HepG2 (cell line): ENCODE results near the gene EPO. TPM values are rescaled to one million over a fixed set of nuclear protein-coding genes. Genes with fewer than 3 reads are reported as not detected.

Experiments used
- AKAP8 ChIP-seq: sonication (generic); formaldehyde crosslinking; IDR thresholded peaks from 2 replicates; pipeline ENCODE4 v1.5.1; 2020; ENCODE audit warnings: mild to moderate bottlenecking, missing genetic modification reagents
- ASH2L ChIP-seq: fragments of 300-600, 200-600 bp; sonication (generic); IDR thresholded peaks from 2 replicates; pipeline ENCODE4 v1.7.0; 2017; ENCODE audit warnings: low read depth, mild to moderate bottlenecking, moderate library complexity, mixed read lengths, low read length; ENCODE audit not compliant: insufficient read length
- GZF1 ChIP-seq: sonication (generic); formaldehyde crosslinking; IDR thresholded peaks from 2 replicates; pipeline ENCODE4 v1.5.1; 2020; ENCODE audit warnings: mild to moderate bottlenecking, missing genetic modification reagents
- HOXA3 ChIP-seq: sonication (generic); formaldehyde crosslinking; IDR thresholded peaks from 2 replicates; pipeline ENCODE4 v1.5.0; 2020; ENCODE audit warnings: missing genetic modification reagents
- JUND ChIP-seq: sonication (generic); formaldehyde crosslinking; IDR thresholded peaks from 2 replicates; pipeline ENCODE4 v1.8.0; 2022; ENCODE audit warnings: mild to moderate bottlenecking, missing genetic modification reagents
- LCORL ChIP-seq, 2 experiments: fragments of 450-650 bp in 1 of 2; sonication (generic) in 1 of 2; formaldehyde crosslinking in 1 of 2; IDR thresholded peaks; 2 replicates each; pipeline versions ENCODE4 v1.5.0 to v1.6.1; 2017 to 2020; ENCODE audit warnings: antibody characterized with exemption in 1 of 2, missing genetic modification reagents in 1 of 2
- MAX ChIP-seq: IDR thresholded peaks from 2 replicates; pipeline ENCODE4 v1.6.1; 2012; ENCODE audit warnings: inconsistent platforms
- MAZ ChIP-seq, 2 experiments: sonication (generic) in 1 of 2; formaldehyde crosslinking in 1 of 2; IDR thresholded peaks; 2 replicates each; pipeline versions ENCODE4 v1.5.0 to v1.6.1; 2012 to 2020; ENCODE audit warnings: low read depth in 2 of 2, mild to moderate bottlenecking in 2 of 2, borderline replicate concordance in 1 of 2, improper control_type of control experiment in 1 of 2, low read length in 1 of 2, missing genetic modification reagents in 1 of 2, moderate library complexity in 1 of 2
- MED1 ChIP-seq: sonication (generic); formaldehyde crosslinking; IDR thresholded peaks from 2 replicates; pipeline ENCODE4 v1.4.0; 2020; ENCODE audit warnings: missing genetic modification reagents
- MXD1 ChIP-seq: sonication (generic); formaldehyde crosslinking; IDR thresholded peaks from 2 replicates; pipeline ENCODE4 v1.4.0; 2020; ENCODE audit warnings: mild to moderate bottlenecking, missing genetic modification reagents
- NFYB ChIP-seq: sonication (generic); formaldehyde crosslinking; IDR thresholded peaks from 2 replicates; pipeline ENCODE4 v1.4.0; 2020; ENCODE audit warnings: missing genetic modification reagents
- PATZ1 ChIP-seq: sonication (generic); formaldehyde crosslinking; IDR thresholded peaks from 2 replicates; pipeline ENCODE4 v1.4.0; 2020; ENCODE audit warnings: missing genetic modification reagents
- SMAD1 ChIP-seq: sonication (generic); formaldehyde crosslinking; IDR thresholded peaks from 2 replicates; pipeline ENCODE4 v1.4.0; 2020; ENCODE audit warnings: missing genetic modification reagents, low read depth, mild to moderate bottlenecking, borderline replicate concordance
- SMYD3 ChIP-seq: sonication (generic); formaldehyde crosslinking; IDR thresholded peaks from 2 replicates; pipeline ENCODE4 v1.8.1; 2023; ENCODE audit warnings: mild to moderate bottlenecking, missing genetic modification reagents
- SP5 ChIP-seq: IDR thresholded peaks from 2 replicates; pipeline ENCODE4 v1.6.1; 2016; ENCODE audit warnings: low read depth, borderline replicate concordance
- TFDP2 ChIP-seq: sonication (generic); formaldehyde crosslinking; IDR thresholded peaks from 2 replicates; pipeline ENCODE4 v1.4.0; 2020; ENCODE audit warnings: missing genetic modification reagents
- YY1 ChIP-seq: IDR thresholded peaks from 2 replicates; pipeline ENCODE4 v1.6.1; 2011; ENCODE audit warnings: low read length, low read depth, moderate library complexity, mild to moderate bottlenecking; ENCODE audit not compliant: insufficient read depth, insufficient replicate concordance
- ZFAT ChIP-seq: sonication (generic); formaldehyde crosslinking; conservative IDR thresholded peaks from 2 replicates; pipeline ENCODE4 v1.8.1; 2023; ENCODE audit warnings: missing genetic modification reagents, inconsistent platforms
- ZNF143 ChIP-seq: sonication (generic); formaldehyde crosslinking; IDR thresholded peaks from 2 replicates; pipeline ENCODE4 v1.4.0; 2020; ENCODE audit warnings: missing genetic modification reagents
- ZNF232 ChIP-seq: sonication (generic); formaldehyde crosslinking; IDR thresholded peaks from 2 replicates; pipeline ENCODE4 v1.4.0; 2020; ENCODE audit warnings: missing genetic modification reagents, borderline replicate concordance
- ZNF263 ChIP-seq: sonication (generic); formaldehyde crosslinking; IDR thresholded peaks from 2 replicates; pipeline ENCODE4 v1.4.0; 2020; ENCODE audit warnings: missing genetic modification reagents
- ZNF343 ChIP-seq: sonication (generic); formaldehyde crosslinking; IDR thresholded peaks from 2 replicates; pipeline ENCODE4 v1.4.0; 2020; ENCODE audit warnings: mild to moderate bottlenecking, missing genetic modification reagents
- ZNF589 ChIP-seq: sonication (generic); formaldehyde crosslinking; conservative IDR thresholded peaks from 2 replicates; pipeline ENCODE4 v1.8.0; 2022; ENCODE audit warnings: mild to moderate bottlenecking, moderate library complexity, missing genetic modification reagents
- ZNF703 ChIP-seq: sonication (generic); formaldehyde crosslinking; IDR thresholded peaks from 2 replicates; pipeline ENCODE4 v1.5.1; 2020; ENCODE audit warnings: missing genetic modification reagents, mild to moderate bottlenecking, moderate library complexity, borderline replicate concordance
- polyA plus RNA-seq, 8 experiments: library from polyadenylated mRNA; depleted of rRNA in 3 of 8; stranded (reverse) in 7 of 8; unstranded in 1 of 8; fragments of >200 nt; fragmentation: Illumina TruSeq in 4 of 8; extraction: Trizol in 4 of 8; gene quantifications; 2 replicates each; pipeline versions ENCODE4 v1.2.1 to v1.2.3, GENCODE V29; 2011 to 2016; ENCODE audit warnings: low read depth in 4 of 8, missing spikeins in 1 of 8, mixed read lengths in 1 of 8; ENCODE audit not compliant: insufficient read depth in 1 of 8
- total RNA-seq, 5 experiments: library from RNA; depleted of rRNA; stranded (reverse); fragments of >200 nt; fragmentation: Illumina TruSeq; extraction: Trizol; gene quantifications; 2 replicates each; pipeline ENCODE4 v1.2.3, GENCODE V29; 2016; ENCODE audit warnings: low read depth in 1 of 5

Gene EPO
- total and polyA plus RNA-seq, 2 of the 13 experiments (the other 11 are each of a cell fraction or from before 2014, with no cell fraction given): 10.3 to 25.7 TPM

- peak; percentile 91 for TF ChIP-seq MAX
- peak; percentile 68 for TF ChIP-seq MED1
- TF ChIP-seq HOXA3 (CRISPR knock-in tag): peak; percentile 25; the same call in 1 of the 2 replicates
- TF ChIP-seq AKAP8 (CRISPR knock-in tag): peak; percentile 51; the same call in 1 of the 2 replicates
- peak; percentile 16; the same call in 1 of the 2 replicates for TF ChIP-seq ZNF263
- no peak for TF ChIP-seq SMYD3 (CRISPR knock-in tag)
- TF ChIP-seq NFYB: peak; percentile 20; the same call in 1 of the 2 replicates
- 0 out of 2 replicates have a peak, but pooled peaks have one; percentile 15 for TF ChIP-seq MAZ (IDR thresholded peaks at IDR 0.05; ENCODE audit: borderline replicate concordance, low read depth, low read length)
- no peak for TF ChIP-seq MAZ (CRISPR knock-in tag; IDR thresholded peaks at IDR 0.05; ENCODE audit: low read depth)
- TF ChIP-seq LCORL (IDR thresholded peaks at IDR 0.05): no peak
- TF ChIP-seq LCORL (CRISPR knock-in tag; IDR thresholded peaks at IDR 0.05): peak; percentile 56; the same call in 1 of the 2 replicates
- no peak for TF ChIP-seq ZFAT (CRISPR knock-in tag)
- peak; percentile 62; the same call in 1 of the 2 replicates for TF ChIP-seq TFDP2 (CRISPR knock-in tag)
- TF ChIP-seq ZNF343 (CRISPR knock-in tag): peak; percentile 81
- TF ChIP-seq PATZ1: peak; percentile 32
- peak; percentile 57 for TF ChIP-seq ASH2L
- peak; percentile 46; the same call in 1 of the 2 replicates for TF ChIP-seq GZF1
- no peak for TF ChIP-seq ZNF703
- TF ChIP-seq SMAD1: 0 out of 2 replicates have a peak, but pooled peaks have one; percentile 47
- peak; percentile 60; the same call in 1 of the 2 replicates for TF ChIP-seq MXD1 (CRISPR knock-in tag)
- TF ChIP-seq SP5: 0 out of 2 replicates have a peak, but pooled peaks have one; percentile 15
- no peak for TF ChIP-seq ZNF589 (CRISPR knock-in tag)
- TF ChIP-seq JUND: no peak
- TF ChIP-seq YY1: peak; percentile 43
- TF ChIP-seq ZNF232 (CRISPR knock-in tag): 0 out of 2 replicates have a peak, but pooled peaks have one; percentile 42
- TF ChIP-seq ZNF143: peak; percentile 44; the same call in 1 of the 2 replicates
These were observed 620 bp downstream of the EPO start (continued) for GRCh38 chr7:100720671-100721504.
